Muscle layer of colon (tissue), 2 donors: Measurements from ENCODE around the gene AFAP1.

Experiments used
- H3K27ac ChIP-seq: one replicate; pipeline ENCODE4 v1.7.0; 2013; ENCODE audit warnings: low read depth, mild to moderate bottlenecking, low read length, moderate library complexity
- H3K27me3 ChIP-seq, 2 donors: one replicate each; pipeline ENCODE4 v1.7.0; 2013; ENCODE audit warnings: low read length in 2 of 2, mild to moderate bottlenecking in 2 of 2; ENCODE audit not compliant: insufficient read depth in 2 of 2, control insufficient read depth in 1 of 2
- H3K36me3 ChIP-seq: one replicate; pipeline ENCODE4 v1.7.0; 2013; ENCODE audit warnings: mild to moderate bottlenecking, low read length; ENCODE audit not compliant: insufficient read depth
- H3K4me1 ChIP-seq: one replicate; pipeline ENCODE4 v1.7.0; 2013; ENCODE audit warnings: mild to moderate bottlenecking, low read length; ENCODE audit not compliant: insufficient read depth
- H3K4me3 ChIP-seq, 2 donors: one replicate each; pipeline ENCODE4 v1.7.0; 2013; ENCODE audit warnings: low read length in 2 of 2, low read depth in 1 of 2, mild to moderate bottlenecking in 1 of 2, moderate library complexity in 1 of 2
- H3K9ac ChIP-seq: one replicate; pipeline ENCODE4 v1.7.0; 2013; ENCODE audit warnings: low read length
- H3K9me3 ChIP-seq: one replicate; pipeline ENCODE4 v1.7.0; 2013; ENCODE audit warnings: mild to moderate bottlenecking, low read length
- donor health status: abdominal sarcoma.
- donor health status: Adenocarcinoma of cecum.

Gene AFAP1

DNA sequence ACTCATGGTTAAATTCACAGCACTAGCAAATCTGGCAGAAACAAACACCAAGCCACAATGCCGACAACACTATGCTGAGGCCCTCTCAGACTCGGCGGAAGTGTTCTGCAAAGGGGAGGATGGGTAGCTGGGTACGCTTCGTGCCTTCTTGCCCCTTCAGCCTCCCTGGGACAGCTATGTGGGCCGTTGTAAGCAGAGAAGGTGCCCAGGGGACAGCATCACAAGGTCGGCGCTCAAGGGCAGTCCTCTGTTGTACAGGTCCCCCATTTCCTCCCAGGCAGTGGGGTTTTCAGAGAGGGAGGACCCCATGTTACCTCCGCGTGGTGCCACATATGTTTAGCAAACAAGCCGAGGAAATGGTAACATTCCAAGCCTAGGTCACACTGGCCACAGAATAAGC is 173.6 kb downstream of the AFAP1 start:
- no peaks in the 10 kb centered on the region for H3K9me3 ChIP-seq
- H3K4me1 ChIP-seq: peaks cover 27% of the 10 kb centered on the region
- H3K36me3 ChIP-seq: peaks cover 47% of the 10 kb centered on the region
- H3K4me3 ChIP-seq: no peak overlapping the region
- H3K27ac ChIP-seq: no peak overlapping the region
- H3K27me3 ChIP-seq: no peaks in the 10 kb centered on the region
- no peak overlapping the region for H3K9ac ChIP-seq

DNA sequence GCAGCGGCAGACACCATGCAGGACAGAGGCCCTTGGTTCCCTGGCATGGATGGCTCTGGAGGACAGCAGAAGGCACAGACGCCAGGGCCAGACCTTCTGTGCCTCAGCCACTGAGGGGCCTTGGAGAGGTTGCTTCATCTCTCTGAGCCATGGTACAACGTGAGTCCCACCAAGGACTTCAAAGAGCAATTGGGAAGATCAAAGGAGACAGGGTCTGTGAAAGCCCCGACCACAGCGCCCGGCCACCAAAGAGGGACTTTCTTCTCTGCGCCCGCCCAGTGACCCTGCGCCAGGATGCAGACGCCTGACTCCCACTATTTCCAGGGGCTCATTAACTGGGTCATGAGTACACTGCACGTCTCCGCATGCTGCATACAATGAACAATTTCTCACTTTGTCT is 174.0 kb downstream of the AFAP1 start:
- Histone ChIP-seq H3K27me3 (no peaks in the 10 kb centered on the region), H3K27ac (no peak overlapping the region), H3K9ac (no peak overlapping the region), H3K4me3 (no peak overlapping the region), H3K4me1 (peaks cover 27% of the 10 kb centered on the region), H3K36me3 (peaks cover 44% of the 10 kb centered on the region), H3K9me3 (no peaks in the 10 kb centered on the region)

DNA sequence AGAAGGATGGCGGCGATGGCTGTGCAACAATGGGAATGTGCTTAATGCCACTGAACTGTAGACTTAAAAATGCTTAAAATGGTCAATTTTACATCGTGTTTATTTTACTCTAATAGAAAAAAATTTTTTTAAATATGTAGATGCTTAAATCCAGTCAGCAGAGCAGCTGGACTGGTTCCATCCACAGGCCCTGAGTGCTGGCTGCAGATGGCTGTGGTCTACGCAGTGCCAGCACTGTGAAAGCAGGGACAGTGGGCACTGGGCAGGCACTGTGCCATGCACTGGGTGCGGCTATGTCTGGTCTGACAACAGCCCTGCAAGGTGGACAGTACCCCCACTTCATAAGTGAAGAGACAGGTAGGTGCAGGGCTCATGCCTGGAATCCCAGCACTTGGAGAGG is 175.2 kb downstream of the AFAP1 start:
- H3K36me3 ChIP-seq: peaks cover 38% of the 10 kb centered on the region
- no peak overlapping the region for H3K9ac ChIP-seq
- H3K9me3 ChIP-seq: no peaks in the 10 kb centered on the region
- H3K27me3 ChIP-seq: no peaks in the 10 kb centered on the region
- no peak overlapping the region for H3K4me3 ChIP-seq
- peaks cover 29% of the 10 kb centered on the region for H3K4me1 ChIP-seq
- H3K27ac ChIP-seq: no peak overlapping the region

DNA sequence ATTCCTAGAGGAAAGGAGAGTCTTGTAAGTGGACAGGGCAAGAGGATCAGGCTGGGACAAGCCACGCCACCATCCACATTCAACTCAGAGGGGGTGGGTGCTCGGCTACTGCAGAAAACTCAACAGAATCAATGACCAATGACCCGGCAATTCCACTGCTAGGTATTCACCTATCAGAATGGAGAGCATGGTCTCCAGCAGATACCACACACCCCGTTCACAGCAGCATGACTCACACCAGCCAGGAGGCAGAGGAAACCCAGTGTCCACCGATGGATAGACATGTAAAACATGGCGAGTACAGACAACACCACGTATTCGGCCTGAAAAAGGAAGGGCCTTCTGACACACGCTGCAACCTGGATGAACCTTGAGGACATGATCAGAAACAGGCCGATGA is 175.9 kb downstream of the AFAP1 start:
- Histone ChIP-seq H3K9me3 (no peaks in the 10 kb centered on the region), H3K27me3 (no peaks in the 10 kb centered on the region), H3K9ac (no peak overlapping the region), H3K27ac (no peak overlapping the region), H3K4me3 (no peak overlapping the region), H3K4me1 (peaks cover 27% of the 10 kb centered on the region), H3K36me3 (peaks cover 32% of the 10 kb centered on the region)

DNA sequence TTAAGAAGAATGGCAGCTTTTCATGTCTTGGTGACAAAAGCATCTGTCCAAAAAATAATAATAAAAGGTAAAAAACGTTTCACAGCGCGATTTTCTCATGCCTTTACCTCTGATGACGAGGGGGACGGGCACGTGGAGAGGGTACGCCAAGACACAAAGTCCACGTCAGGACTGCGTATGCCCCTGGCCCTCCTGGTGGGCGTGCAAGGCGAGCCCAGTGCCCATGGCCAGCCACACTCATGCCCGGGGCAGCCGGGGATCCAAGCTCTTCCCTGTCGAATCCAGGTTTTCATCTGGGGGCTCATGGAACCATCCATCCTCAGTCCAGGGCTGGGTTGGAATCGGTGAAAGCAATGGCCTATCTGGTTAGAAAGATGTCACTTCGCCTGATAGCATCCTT is 176.6 kb downstream of the AFAP1 start:
- no peaks in the 10 kb centered on the region for H3K27me3 ChIP-seq
- no peak overlapping the region for H3K9ac ChIP-seq
- no peak overlapping the region for H3K27ac ChIP-seq
- peaks cover 25% of the 10 kb centered on the region for H3K36me3 ChIP-seq
- no peak overlapping the region for H3K4me3 ChIP-seq
- H3K4me1 ChIP-seq: peaks cover 32% of the 10 kb centered on the region
- no peaks in the 10 kb centered on the region for H3K9me3 ChIP-seq

DNA sequence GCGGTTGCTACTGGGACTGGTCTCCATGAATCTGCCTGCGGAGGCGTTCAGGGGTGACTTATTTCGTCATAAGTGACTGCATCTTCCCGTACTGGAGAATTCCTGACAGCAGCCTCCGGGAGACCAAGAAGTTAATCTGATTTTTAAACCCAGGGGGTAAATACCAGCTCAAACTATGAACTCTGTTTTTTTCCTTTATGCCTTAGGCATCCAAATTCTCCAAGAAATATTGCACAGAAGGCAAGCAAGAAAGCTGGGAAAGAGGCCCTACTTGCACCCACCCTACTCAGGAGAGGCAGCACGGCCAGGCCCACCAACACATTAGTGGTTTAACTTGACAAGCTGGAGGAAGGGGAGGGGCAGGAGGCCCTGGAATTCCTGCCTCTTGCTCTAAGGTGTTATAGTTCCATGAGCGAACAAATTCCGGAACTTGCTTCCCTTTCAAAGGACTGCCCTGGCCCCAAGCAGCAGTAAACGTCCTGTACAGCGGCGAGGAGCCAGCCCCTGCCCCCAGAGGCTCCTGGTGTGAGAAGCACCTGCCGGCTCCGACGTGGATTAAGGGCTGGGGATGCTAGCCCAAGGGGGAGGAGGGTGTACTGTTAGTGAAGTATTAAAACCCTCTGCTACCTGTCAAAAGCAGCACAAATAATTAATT is 177.2 kb downstream of the AFAP1 start:
- no peaks in the 10 kb centered on the region for H3K9me3 ChIP-seq
- peaks cover 19% of the 10 kb centered on the region for H3K36me3 ChIP-seq
- no peak overlapping the region for H3K9ac ChIP-seq
- peak overlapping the region; percentile 3 for H3K27ac ChIP-seq
- H3K4me1 ChIP-seq: peaks cover 37% of the 10 kb centered on the region
- H3K4me3 ChIP-seq: no peak overlapping the region
- no peaks in the 10 kb centered on the region for H3K27me3 ChIP-seq

DNA sequence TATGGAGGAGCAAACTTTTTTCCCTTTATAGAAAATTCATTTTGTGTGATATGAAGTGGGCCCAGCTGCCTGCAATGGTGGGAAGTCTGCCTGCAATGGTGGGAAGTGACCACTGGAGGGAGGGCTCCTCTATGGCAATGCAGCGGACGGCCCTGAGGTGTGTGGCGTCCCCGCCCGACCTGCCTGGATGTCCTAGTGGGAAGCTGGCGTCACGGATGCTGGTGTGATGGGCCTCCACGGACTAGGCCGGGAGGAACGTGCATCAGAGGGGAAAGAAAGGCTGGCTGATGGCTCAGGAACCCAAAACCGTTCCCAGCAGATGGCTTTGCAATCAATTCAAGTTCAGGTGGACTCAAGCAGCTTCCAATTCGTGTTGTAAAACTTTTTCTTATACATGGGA is 177.9 kb downstream of the AFAP1 start:
- Histone ChIP-seq H3K9me3 (no peaks in the 10 kb centered on the region), H3K27me3 (no peaks in the 10 kb centered on the region), H3K9ac (no peak overlapping the region), H3K27ac (peak overlapping the region; percentile 3), H3K4me1 (peaks cover 37% of the 10 kb centered on the region), H3K4me3 (no peak overlapping the region), H3K36me3 (peaks cover 14% of the 10 kb centered on the region)

DNA sequence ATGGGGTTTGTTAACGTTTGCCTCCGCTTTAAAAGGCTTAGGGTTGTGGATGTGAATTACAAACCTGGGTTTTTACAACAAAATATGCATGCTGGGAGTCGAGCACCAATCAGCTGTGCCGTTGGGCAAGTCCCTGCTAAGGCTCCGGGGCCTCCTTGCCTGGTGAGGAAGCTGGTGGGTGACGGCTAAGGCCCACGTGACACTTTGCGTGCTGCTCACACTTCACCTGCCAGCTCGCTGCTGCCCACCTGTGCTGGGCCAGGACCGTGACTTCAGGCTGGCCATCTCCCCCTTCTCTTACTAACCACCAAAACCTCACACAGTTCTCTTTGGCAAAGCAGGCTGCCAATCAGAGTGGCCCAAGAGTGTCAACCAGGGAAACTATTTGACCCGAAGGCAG is 178.3 kb downstream of the AFAP1 start:
- no peak overlapping the region for H3K4me3 ChIP-seq
- peak overlapping the region; percentile 13 for H3K27ac ChIP-seq
- peaks cover 12% of the 10 kb centered on the region for H3K36me3 ChIP-seq
- H3K9ac ChIP-seq: no peak overlapping the region
- no peaks in the 10 kb centered on the region for H3K27me3 ChIP-seq
- H3K9me3 ChIP-seq: no peaks in the 10 kb centered on the region
- H3K4me1 ChIP-seq: peaks cover 34% of the 10 kb centered on the region

DNA sequence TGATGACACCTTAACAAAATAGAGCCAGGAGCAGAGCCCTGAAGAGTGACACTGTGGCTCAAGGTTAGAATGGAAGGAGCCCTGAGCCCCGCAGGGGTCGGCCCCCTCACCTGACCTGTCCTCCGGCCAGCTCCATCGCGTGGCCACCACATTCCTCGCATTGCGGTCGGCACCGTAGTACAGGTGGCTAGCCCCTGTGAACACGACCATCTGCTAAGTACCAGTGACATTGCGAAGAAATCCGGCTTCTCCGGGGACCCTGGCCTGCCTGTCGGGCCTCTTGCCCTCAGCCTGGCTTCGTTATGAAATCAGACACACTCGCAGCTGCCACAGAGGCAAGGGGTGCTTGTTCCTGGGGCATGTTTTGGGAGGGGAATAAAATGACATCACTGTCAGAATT is 179.0 kb downstream of the AFAP1 start:
- Histone ChIP-seq H3K9me3 (no peaks in the 10 kb centered on the region), H3K27me3 (no peaks in the 10 kb centered on the region), H3K36me3 (peaks cover 7% of the 10 kb centered on the region), H3K9ac (no peak overlapping the region), H3K4me1 (peaks cover 34% of the 10 kb centered on the region), H3K4me3 (no peak overlapping the region), H3K27ac (no peak overlapping the region)

DNA sequence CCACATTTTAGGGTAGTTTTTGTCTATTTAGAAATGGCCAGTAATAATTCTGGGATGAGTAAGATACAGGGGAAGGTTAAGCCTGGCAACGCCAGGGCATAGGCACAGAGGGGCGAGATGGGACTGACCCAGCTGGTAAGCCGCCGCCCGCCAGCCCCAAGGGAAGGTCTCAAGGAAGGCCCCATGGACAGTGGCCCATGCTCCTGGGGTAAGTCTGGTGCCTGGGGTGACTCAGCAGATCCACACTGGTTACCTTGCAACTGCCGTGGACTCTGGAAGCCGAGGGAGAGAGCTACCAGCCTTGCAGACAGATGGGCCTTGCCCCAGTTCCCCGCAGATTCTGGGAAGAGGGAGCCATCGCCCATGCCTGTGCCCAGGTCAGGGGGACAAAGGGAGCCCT is 179.4 kb downstream of the AFAP1 start:
- H3K27ac ChIP-seq: no peak overlapping the region
- H3K36me3 ChIP-seq: peaks cover 7% of the 10 kb centered on the region
- H3K9ac ChIP-seq: no peak overlapping the region
- no peak overlapping the region for H3K4me3 ChIP-seq
- no peaks in the 10 kb centered on the region for H3K27me3 ChIP-seq
- no peaks in the 10 kb centered on the region for H3K9me3 ChIP-seq
- peaks cover 37% of the 10 kb centered on the region for H3K4me1 ChIP-seq

DNA sequence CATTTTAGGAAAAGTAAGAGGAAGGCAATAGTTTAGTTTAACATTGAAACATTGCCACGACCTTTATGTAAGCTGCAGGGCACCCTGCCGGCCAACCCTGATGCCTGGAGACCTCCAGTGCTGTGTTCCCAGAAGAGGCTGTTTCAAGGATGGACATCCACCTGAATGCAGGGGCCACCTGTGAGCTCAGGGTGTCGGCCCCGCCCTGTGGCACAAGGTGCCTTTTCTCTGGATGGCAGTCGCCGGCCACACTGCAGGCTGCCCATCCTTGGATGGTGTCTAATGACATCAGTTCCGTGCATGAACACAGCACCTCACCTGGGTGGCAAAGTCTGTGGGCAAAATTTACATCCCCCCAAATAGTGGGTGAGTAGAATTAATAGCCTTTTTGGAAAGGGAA is 180.0 kb downstream of the AFAP1 start:
- Histone ChIP-seq H3K36me3 (peaks cover 7% of the 10 kb centered on the region), H3K27ac (no peak overlapping the region), H3K9ac (no peak overlapping the region), H3K4me3 (no peak overlapping the region), H3K9me3 (no peaks in the 10 kb centered on the region), H3K4me1 (peaks cover 38% of the 10 kb centered on the region), H3K27me3 (no peaks in the 10 kb centered on the region)

DNA sequence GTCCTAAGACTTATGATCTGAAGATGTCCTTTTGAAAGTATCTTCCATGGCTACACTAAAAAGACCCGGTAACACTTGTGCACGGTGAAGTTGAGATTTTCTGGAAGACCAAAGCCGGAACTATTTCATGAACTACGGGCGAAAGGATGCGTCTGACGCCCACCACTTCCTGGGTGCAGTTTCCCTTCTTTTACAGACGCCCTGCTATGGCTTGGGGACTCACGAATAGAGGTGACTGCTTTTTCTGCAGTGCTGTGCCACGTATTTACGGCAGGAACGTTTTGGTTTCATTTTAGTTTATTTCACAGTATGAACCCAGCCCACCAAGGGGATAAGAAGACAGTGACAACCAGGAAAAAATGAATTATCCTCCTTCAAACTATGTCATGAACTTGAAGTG is 180.4 kb downstream of the AFAP1 start:
- Histone ChIP-seq H3K9me3 (no peaks in the 10 kb centered on the region), H3K27me3 (no peaks in the 10 kb centered on the region), H3K27ac (no peak overlapping the region), H3K4me1 (peaks cover 38% of the 10 kb centered on the region), H3K36me3 (peaks cover 7% of the 10 kb centered on the region), H3K9ac (no peak overlapping the region), H3K4me3 (no peak overlapping the region)
